HG02571 (cell line): ENCODE results near the gene NUAK1.
"Not testable (repeated sequence)": the region's sequence is repeated elsewhere in the genome, so short reads cannot be mapped to it uniquely, and the experiment has no call there.

ENCODE experiments used
- ATAC-seq: cut with Tn5 transposase; IDR thresholded peaks from one replicate; pipeline ENCODE4 v1.9.1; 2021; ENCODE audit warnings: mild to moderate bottlenecking, moderate library complexity; ENCODE audit not compliant: unreplicated experiment

Gene NUAK1

DNA sequence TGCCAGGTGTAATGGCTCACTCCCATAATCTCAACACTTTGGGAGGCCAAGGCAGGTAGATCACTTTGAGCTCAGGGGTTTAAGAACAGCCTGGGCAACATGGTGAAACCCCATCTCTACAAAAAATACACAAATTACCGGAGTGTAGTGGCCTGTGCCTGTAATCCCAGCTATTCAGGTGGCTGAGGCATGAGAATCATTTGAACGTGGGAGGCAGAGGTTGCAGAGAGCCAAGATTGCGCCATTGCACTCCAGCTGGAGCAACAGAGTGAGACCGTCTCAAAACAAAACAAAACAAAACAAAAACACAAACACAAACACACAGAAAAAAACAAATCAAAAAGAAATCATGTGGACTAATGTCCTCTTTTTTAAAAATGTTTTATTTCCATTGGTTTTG lies 104.4 kb downstream of the NUAK1 start:
- ATAC-seq: no peak

DNA sequence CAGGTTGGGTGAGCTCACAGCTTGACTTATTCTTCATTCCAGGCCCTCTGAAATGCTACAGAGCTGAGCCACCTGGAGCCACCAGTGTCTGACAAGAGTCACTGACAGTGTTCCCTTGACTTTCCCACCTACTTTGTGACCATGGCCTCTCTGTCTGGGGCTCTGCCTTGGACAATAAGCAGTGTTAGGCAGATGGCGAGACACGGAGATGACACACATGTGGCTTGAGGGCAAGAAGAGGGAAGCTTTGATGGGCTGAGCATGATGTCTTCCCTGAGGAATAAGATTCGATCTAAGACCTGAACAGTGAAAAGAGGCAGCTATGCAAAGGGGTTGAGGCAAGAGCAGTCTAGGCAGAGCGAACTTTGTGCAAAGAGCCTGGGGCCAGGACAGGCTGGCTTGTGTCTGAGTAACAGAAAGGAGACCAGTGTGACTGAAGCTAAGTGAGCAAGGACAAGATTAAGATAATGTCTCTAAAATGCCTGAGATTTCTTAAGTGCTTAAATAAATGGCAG lies 105.5 kb downstream of the NUAK1 start:
- no peak for ATAC-seq

DNA sequence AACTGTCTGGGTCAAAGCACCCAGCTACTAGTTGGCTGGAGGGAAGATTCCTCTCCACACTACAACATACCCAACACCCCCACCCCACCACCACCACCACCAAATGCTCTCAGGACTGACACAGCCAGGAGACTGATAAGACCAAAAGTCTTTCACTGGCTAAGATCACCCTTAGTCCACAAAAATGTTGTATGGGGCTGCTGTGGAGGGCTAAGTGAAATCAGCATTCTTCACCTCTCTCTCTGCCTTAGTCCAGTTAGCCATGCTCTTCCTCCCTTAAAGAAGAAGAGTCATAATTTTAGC lies 106.2 kb downstream of the NUAK1 start:
- ATAC-seq: no peak

DNA sequence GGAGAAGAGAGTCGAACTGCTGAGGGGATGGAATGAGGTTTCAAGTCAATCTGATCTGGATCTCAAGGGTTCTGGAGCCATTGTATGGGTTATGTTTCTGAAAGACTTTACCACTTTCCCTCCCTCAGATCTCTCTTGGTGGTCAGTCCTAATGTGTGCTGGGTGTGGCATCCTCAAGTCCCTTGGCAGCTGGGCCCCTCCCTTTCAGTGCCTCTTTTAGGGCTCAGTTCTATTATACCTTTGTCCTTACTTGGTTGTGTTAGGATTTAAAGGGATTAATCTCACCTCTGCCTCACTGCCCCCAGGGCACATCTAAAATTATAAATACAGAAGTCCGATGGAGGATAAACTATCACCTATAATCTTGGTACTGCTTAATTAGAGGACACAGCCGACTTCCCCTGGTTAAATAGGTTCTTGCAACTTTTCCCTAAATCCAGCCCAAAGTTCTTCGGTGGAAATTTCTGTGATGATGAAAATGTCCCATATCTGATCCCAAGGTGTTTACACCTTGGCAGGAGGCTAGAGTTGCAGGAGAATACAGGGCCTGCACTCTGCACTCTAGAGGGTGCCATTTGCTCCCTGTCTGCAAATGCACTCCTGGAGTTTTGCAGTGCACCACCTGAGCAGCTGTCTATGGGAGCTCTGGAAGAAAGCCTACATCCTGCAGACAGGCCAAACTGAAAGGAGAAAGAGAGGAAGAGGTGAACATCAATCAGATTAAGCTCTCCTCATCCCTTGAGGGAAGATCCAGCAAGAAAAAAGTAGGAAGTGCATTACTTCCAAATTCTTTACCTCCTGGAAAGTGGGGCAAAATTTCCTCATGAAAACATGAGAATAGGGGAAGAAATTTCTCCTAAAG lies 106.8 kb downstream of the NUAK1 start:
- ATAC-seq: no peak

DNA sequence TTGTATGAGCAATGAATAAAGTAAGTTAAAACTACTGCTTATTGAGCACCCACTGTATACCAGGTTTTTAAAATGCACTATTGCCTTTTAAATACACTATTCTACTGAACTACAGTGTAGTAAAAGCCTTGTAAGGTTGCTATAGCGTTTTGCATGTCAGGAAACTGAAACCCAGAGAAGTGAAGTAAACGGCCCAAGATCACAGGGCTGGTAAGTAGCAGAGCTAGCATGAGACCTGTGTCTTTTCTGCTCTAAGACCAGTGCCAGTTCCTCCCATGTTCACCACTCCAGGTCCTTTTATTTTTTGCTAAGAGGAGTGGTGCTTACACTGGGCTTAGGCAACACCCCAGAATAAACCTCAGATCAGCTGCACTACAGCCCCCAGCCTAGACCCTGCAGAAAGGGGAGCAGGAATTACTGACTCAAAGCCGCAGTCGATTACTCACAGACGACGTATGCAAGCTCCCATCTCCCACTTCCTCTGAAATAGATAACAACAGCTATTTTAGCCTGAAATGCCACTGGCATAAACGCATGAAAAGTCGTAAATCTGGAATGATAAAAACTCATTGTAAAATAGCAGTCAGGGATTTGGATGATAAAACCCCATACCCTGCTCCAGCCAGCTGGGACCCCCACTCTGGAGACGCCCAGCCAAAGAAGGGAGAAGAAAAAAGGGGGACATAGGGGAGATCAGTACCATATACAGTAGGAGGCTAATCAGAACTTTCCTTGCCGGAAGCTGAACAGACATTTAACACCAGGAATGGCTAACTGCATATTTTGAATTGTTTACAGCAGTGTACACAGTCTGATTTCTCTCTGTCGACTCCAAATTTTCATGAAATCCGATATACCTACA lies 108.3 kb downstream of the NUAK1 start:
- no peak for ATAC-seq

DNA sequence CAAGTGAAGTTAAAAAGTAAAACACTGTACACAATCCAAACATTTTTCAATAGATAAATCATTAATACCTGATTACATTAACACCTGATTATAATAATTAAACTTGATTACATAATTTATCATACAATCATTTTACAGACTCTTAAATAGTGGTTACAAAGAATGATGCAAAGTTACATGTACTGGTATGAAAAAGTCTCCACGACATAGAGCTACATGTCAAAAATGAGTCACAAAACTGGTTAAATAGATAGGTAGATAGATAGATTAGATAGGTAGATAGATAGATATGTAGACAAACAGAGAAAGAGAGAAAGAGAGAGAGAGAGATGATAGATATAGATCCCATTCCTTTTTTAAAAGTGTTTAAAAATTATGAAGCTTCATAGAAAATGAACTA lies 109.2 kb downstream of the NUAK1 start:
- ATAC-seq: no peak

DNA sequence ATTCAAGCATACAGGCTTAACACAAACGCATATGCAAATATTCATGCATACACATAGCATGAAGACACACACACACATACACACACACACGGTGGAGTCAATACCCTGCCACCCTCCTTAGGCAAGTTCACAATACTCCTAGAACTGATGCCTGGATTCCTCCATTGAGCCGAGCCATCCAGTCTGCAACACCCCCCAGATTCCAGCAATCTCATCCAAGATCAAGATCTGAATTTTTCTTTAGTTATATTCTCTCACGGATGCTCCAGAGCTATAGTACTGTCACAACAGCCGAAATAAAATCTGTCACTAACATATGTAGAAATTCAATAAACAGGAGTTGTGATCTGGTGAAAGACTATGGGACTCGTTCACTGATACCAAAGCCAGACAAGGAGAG lies 110.8 kb downstream of the NUAK1 start:
- no peak for ATAC-seq

DNA sequence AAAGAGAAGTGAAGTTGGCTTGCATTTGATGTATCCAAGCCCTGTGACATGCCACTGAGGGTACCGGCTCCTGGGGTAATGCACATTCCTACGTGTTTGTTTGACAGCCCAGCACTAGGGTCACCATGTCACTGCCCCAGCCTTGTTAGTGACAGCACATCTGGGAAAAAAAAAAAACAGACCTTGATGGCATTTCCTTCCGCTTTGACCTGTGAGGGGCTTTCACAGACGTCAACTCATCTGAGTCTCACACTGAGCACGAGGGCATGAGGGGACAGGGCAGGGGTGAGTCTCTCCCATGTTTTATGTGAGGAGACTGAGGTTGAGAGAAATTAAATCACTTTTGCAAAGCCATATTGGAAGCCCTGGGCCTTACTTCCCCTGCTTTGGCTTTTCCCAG lies 111.5 kb downstream of the NUAK1 start:
- no peak for ATAC-seq

DNA sequence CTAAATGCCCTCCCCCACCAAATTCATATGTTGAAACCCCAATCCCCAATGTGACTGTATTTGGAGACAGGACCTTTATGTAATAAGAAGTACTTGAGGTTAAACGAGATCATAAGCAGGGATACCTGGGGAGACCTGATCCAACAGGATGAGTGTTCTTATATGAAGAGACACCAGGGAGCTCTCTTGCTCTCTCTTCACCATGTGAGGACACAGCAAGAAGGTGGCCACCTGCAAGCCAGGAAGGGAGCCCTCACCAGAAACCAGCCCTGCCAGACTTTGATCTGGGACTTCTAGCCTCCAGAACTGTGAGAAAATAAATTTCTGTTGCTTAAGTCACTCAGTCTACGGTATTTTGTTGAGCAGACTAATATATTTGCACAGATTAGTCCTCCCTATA lies 113.6 kb downstream of the NUAK1 start:
- no peak for ATAC-seq

DNA sequence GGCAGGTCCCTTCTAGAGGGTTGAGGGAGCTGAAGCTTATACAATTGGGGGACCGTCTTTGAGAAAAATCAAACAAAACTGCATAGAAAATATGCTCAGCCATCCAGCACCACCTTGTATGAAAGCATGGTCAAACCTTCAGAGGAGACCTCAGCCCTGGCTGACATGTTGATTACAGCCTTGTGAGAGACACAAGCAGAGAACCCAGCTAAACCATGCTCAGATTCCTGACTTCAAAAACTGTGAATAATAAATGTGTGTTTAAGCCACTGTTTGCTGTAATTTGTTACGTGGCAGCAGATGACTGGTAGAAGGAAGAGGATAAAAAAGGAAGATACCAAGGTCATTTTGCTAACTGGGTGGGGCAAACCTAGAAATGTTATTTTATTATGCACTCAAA lies 115.7 kb downstream of the NUAK1 start:
- no peak for ATAC-seq

DNA sequence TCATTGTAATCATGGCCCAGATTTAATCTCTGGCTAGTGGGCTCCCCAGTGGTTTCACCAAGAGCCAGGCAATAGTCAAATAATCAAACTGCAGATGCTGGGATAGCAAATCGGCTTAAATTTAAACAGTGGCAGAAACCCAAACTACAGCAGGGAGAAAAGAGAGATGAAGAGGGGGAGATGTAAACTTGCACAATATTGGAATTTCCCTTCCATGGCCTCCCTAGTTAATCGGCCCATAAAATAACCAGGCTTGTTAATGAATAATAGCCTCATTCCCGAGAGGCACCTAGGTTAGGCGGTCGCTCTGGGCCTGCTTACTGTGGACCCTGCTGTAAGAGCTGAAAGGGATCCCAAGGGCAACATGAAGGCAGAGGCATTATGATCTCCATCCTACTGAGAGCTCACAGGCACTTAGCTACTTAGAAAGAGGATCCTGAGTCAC lies 116.2 kb downstream of the NUAK1 start:
- ATAC-seq: no peak

DNA sequence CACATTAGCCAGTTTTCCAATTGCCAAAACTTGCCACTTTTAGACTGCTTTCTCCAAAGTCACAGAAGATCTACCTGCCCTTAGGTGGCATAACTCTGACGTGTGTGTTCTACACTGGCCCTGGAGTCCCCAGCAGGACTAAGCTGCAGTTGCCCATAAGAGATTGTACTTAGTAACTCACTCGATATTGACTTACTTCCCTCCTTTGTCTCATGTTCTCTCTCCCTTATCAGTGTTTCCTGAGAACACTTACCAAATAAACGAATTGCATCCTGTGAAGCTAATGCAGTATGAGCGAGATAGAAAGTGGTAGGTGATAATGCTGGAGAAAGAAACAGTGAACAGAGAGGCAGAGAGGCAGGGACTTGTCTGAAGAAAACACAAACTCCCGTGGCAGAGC lies 117.2 kb downstream of the NUAK1 start:
- no peak for ATAC-seq

DNA sequence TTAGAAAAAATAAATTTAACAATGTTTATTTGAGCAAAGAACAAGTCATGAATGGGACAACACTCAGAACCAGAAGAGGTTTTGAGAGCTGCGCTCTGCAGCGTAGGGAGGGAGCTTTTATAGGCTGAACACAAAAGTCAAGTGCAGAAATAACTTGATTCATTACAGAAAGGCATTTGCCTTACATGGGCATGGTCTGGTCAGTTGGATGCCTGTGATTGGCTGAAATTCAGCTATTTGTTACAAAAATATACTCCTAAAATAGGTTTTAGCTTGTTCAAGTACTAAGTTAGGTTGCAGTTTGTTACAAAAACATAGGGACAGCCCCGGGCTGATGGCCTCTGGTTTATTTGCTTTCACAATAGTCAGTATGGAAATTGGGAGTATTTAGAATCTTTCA lies 118.0 kb downstream of the NUAK1 start:
- no peak for ATAC-seq

DNA sequence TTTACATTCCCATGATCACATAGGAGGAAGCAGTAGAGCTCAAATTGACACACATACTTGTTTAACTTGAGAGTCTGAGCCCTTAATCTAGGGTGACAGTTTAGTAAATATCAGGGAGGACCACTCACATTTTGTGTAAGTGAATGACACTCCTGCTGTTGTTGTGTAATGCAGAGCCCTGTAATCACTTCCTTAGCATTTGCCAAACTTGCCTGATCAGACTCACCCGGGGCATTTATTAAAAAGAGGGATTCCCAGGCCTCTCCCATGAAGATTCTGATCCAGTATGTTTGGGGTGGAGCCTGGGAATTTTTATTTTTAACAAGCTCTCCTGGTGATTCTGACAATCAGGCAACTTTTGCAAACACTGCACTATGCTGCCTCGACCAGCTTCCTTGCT lies 119.6 kb downstream of the NUAK1 start:
- ATAC-seq: no peak

DNA sequence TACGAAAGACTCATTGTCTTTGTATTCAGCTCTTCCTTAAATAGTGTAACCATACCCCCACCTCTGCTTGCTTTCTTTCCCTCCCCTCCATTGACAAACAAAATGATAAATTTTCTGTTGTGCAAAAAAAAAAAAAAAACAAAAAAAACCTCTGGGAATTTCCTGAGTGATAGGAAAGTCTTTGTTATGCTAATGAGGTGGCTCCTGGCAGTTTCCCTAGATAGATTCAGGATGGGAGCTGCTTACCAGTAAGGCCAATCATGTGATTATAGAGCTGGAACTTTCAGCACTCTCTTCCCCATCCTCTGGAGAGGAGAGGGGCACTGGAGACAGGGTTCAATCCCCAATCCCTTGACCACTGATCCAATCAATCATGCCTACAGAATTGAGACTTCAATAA lies 120.5 kb downstream of the NUAK1 start:
- no peak for ATAC-seq

DNA sequence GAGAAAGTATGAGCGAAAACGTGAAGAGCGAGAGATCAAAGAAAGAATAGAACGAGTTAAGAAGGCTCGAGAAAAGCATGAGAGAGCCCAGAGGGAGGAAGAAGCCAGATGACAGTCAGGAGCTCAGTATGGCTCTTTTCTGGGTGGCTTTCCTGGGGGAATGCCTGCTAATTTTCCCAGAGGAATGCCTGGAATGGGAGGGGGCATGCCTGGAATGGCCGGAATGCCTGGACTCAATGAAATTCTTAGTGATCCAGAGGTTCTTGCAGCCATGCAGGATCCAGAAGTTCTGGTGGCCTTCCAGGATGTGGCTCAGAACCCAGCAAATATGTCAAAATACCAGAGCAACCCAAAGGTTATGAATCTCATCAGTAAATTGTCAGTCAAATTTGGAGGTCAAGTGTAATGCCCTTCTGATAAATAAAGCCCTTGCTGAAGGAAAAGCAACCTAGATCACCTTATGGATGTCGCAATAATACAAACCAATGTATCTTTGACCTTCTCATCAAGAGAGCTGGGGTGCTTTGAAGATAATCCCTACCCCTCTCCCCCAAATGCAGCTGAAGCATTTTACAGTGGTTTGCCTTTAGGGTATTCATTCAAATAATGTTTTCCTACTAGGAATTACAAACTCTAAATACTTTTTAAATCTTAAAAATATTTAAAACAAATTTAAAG lies 122.0 kb downstream of the NUAK1 start:
- not testable (repeated sequence) for ATAC-seq

DNA sequence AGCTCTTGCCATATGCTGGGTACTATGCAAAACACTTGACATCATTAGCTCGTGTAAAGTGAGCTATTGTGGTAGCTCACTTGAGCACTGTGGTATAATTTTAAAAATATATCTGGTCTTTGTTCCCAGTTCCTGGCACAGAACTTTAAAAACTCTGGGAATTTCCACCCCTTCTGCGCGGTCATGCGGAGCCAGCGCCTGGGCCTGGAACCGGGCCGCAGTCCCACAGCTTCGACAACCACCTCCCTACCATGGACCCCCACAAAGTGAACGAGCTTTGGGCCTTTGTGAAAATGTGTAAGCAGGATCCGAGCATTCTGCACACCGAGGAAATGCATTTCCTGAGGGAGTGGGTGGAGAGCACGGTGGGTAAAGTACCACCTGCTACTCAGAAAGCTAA lies 123.1 kb downstream of the NUAK1 start:
- no peak for ATAC-seq

DNA sequence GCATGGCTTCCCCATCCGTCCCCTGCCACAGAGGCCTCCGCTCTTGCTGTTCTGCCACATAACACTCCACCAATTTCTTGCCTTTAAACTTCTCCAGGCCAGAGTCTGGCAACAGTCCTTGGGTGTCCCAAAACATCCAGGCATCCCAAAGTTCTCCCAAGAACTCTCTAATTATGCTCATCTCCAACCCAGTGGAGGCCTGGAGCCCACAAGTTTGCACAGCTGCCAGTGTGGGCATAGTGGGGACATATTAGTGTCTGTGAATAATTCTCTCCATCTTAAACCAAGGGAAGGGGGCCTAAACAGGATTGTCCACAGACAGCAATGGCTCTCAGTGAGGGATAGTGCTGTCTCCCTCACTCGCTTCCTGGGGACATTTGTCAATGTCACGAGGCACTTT lies 124.8 kb downstream of the NUAK1 start:
- ATAC-seq: no peak
